Renal pelvis (tissue), 4 donors: ENCODE results near the gene HTR3B. TPM values are rescaled to one million over a fixed set of nuclear protein-coding genes. Genes with fewer than 3 reads are reported as not detected.
"Not testable (repeated sequence)": the region's sequence is repeated elsewhere in the genome, so short reads cannot be mapped to it uniquely, and the experiment has no call there.

Experiments
- DNase-seq: peaks from one replicate; pipeline ENCODE4 v3.0.0-alpha.2; 2013
- polyA plus RNA-seq, 3 donors: library from polyadenylated mRNA; unstranded; fragments of 120-200 nt; gene quantifications; one replicate each; pipeline ENCODE4 v1.2.1, GENCODE V29; 2013; ENCODE audit not compliant: insufficient read length in 3 of 3

The HTR3B gene
- polyA plus RNA-seq, 3 donors: 0.06 to 0.25 (median 0.19) TPM

DNA sequence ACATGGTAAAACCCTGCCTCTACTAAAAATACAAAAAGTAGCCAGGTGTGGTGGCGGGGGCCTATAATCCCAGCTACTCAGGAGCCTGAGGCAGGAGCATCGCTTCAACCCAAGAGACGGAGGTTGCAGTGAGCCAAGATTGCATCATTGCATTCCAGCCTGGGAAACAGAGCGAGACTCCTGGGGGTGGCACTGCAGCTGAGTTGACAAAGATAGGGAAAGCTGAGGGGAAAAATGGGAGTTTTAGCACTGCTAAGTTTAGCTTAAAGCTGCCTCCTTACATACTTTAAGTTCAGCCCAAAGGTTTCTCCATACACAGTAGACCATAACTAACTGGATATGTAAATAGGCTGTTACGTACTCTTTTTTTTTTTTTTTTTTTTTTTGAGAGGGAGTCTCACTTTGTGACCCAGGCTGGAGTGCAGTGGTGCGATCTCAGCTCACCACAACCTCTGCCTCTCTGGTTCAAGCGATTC, 20.2 kb upstream of the HTR3B start:
- DNase-seq: no peak

DNA sequence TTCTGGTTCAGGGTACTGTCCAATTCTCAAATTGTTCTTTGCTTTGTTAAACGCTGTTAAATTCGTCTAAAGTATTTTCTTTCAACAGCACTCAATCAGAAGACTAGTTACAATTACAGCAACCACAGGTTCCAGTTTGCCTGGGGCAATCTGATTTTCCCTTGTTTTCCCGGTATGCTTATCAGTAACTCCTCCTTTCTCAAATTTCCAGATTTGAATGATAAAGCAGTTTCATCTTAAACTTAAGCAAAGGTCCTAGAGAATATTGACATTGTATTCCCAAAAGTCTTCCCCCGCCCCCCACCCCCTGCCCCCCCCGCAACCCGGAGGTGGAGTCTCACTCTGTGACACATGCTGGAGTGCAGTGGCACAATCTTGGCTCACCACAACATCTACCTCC, 18.7 kb upstream of the HTR3B start:
- no peak for DNase-seq

DNA sequence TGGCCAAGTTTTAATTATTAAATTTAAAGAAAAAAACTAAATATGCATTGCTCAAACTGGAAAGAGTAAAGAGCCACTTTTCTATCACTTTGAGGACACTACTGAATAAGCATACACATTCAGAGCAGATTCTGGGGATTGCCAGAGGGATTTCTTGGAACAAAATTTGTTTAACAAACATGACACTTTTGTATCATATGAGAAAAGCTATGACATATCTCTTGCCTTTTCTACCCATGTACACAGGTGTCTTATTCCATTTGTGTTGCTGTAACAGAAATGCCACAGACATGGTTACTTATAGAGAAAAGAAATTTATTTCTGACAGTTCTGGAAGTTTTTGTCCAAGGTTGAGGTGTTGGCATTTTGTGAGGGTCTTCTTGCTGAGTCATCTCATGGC, 15.7 kb upstream of the HTR3B start:
- DNase-seq: no peak

DNA sequence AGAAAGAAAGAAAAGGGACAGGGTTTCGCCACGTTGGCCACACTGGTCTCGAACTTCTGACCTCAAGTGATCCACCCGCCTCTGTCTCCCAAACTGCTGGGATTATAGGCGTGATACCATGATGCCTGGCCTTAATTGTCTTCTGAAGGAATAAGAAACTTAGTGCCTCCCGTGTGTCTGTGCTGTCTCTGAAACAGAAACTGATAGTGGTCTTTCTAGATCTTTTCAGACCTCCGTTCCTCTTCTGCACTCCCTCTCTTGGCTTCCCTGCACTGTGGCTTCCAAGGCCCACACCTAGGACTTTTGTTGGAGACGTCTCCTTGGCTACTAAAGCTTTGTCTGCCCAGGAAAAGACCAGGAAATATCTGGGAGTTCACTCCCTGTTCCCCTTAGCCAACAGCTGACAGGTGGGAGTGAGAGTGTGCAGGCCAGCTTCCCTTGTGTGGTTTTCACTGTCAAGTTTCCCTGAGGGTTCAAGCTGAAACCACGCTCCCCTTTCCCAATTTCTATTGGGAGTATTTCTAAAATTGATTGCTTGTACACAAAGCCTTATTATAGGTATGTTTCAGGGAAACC, 10.1 kb upstream of the HTR3B start:
- DNase-seq: no peak

DNA sequence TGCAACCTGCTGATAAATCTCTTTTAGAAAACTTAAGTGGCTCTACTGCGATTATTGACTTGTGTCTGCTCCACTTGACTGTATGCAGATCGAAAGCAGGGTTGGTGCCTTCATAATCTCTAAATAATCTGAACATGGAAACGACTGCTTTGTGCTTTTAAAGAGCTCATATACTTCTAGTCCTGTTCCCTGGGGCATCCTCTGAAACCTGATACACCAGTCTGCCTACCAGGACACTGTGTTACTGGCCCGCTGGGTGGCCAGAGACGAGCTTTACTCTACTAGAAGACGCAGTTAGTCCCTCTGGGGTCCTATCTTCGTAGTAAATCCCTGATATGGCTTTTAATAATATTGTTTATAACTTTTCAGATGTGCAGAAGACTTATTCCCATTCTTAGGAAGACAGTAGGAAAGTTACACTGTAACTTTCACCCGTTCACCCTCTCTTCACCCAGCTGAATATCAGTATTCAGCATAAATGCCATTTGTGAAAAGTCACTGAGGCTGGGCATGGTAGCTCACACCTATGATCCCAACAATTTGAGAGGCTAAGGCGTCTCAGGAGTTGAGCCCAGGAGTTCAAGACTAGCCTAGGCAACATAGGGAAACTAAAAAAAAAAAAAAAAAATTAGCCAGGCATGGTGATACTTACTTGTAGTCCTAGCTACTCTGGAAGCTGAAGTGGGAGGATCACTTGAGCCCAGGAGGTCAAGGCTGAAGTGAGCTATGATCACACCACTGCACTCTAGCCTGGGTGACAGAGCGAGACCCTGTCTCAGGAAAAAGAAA, 9.0 kb upstream of the HTR3B start:
- no peak for DNase-seq

DNA sequence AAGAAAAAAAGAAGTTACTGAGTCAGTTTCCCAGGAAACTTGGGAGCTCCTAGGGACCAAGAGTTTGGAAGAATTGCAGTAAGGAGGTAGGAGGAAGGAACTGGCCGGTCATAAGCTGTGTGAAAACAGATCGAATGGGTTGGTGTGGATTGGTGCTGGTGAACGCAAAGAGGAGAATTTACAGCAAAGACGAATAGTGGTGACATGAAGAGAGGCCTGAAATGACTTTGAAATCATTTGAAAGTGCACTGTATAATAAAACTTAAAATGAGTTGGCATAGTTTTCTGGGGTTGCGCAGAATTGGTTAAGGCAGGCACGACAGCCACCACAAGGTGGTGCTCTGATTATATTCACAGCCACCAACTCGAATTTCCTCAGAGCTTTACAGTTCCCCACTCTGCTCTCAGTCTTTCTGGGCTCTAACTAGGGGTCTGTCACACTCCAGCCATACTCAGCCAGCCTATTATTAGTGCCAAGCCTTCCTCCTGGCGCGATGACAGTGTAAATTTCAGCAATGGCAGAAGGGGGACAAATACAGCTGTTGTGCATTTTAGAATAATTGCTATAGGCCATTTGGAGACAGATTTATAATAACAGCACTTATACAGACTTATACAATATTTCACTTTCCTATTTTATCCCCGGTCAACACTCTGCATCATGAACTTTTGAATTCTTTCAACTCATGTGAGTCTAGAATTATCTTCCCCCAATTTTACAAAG, 8.3 kb upstream of the HTR3B start:
- DNase-seq: no peak

DNA sequence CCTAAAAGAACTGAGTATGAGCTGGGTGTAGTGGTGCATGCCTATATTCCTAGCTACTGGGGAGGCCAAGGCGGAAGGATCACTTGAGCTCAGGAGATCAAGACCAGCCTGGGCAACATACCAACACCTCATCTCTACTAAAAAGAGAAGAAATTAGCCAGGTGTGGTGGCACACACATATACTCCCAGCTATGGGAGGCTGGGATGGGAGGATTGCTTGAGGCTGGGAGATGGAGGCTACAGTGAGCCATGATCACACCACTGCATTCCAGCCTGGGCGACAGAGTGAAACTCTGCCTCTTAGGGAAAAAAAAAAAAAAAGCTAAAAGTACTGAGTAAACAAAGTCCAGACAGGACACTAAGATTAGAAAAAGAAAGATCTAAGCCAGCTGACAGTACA, 3.5 kb upstream of the HTR3B start:
- no peak for DNase-seq

DNA sequence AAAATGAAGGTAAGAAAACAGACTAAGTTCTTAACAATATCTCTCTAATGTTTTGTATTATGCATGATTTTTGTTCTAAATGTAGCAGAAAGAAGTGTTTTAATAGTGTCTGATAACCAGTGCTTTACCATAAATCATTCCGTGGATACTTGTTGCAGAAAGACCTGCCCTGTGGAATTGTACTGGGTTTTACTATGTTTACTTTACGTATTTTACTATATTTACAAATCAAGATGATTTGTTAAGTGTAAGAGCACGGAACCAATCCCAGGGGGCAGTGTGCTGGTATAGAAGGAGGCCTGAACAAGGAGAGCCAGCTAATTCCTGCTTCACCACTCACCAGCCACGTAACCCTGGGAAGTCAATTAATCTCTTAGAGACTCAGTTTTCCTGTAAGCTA, 1.4 kb downstream of the HTR3B start:
- no peak for DNase-seq

DNA sequence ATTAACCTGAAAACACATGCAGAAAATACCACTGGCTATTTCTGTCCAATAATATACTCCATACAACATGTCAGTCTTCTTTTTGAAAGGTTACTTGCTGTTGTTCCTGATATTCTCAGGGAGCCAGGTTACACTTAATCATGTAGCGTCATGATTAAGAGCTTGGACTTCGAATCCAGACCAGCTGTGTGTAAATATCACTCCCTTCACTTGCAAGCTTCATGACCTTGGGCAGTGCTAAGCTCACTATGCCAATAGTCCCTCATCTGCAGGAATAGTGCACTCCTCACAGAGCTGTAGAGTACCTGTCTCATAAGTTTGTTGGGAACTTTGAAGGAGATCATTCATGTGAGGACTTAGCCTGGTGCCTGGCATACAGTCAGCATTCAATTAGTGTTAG, 1.9 kb downstream of the HTR3B start:
- no peak for DNase-seq

DNA sequence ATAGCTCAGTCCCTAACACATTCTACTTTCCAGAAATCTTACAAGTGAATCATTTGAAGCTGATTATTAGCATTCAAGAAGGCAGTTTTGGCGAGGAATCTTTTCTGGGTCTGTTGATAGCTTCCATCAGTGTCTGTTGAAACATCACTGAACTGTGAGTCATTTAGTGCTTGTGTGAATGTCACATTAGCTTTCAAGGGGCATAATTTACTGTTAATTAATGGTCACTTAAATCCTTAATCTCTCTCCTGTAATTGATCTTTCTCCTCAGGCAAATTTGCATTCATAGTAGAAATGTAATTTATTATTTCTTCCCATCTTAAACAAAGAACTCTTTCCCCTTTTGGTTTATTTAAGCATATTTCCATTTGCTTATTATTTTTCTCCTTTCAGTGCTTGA, 2.6 kb downstream of the HTR3B start:
- no peak for DNase-seq

DNA sequence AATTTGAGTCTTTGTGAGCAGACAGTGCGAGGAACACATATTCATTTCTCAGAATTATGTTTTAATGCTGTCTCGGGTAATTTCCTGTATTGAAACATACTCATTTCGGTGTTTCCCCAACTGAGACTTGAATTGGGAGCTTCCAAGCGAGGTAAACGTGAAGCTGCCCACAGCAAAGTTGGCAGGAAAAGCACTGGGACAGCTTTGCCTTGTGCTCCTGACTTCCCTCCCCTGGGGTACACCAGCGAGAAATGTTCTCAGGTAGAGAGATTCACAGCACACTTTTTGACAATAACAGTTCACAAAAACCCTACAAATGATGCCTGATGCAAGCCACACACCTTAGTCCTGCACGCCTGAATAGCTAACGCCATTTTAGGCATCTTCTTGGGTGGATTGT, 3.1 kb downstream of the HTR3B start:
- DNase-seq: no peak

DNA sequence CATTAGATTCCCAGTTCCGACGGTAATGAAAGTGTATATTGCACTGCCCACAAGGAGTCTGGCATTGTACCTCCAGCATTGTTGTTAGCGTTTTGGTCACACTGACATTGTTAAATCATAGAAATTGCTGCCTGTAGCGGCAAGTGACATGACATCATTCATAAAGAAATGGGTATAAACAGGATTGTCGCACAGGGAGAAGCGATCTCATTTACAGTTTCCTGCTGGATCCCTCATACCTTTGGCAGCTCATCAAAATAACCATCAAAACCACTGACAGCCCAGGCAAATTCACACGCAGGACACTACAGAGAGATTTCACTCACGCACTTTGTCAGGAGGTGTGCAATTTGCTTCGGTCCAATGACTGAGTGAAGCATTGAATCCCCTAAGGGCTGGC, 3.5 kb downstream of the HTR3B start:
- no peak for DNase-seq

DNA sequence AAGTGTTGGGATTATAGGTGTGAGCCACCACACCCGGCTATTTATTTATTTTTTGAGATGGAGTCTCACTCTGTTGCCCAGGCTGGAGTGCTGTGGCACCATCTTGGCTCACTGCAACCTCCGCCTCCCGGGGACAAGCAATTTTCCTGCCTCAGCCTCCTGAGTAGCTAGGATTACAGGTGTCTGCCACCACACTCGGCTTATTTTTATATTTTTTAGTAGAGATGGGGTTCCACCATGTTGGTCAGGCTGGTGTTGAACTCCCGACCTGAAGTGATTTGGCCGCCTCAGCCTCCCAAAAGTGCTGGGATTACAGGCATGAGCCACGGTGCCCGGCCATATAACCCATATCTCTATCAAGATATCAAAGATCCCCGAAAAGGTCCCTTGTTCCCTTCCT, 6.9 kb downstream of the HTR3B start:
- DNase-seq: not testable (repeated sequence)

DNA sequence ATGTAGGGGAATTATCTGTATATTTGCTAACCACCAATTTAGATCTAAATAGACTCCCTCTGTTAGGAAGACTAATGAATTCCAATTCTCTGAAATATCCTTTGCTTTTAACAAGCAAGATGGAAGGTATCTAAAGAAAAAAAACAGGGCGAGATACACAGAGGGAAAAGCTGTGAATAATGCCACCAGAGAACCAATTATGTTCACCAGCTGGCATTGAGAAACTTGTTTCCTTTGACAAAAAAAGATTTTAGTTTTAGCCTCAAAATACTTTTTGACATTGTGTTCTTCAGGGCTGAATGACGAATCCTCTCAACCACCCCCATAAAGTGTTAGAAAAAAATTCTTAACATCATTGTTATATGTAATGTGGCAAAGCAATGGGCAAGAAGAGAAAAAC, 19.0 kb downstream of the HTR3B start:
- DNase-seq: no peak

DNA sequence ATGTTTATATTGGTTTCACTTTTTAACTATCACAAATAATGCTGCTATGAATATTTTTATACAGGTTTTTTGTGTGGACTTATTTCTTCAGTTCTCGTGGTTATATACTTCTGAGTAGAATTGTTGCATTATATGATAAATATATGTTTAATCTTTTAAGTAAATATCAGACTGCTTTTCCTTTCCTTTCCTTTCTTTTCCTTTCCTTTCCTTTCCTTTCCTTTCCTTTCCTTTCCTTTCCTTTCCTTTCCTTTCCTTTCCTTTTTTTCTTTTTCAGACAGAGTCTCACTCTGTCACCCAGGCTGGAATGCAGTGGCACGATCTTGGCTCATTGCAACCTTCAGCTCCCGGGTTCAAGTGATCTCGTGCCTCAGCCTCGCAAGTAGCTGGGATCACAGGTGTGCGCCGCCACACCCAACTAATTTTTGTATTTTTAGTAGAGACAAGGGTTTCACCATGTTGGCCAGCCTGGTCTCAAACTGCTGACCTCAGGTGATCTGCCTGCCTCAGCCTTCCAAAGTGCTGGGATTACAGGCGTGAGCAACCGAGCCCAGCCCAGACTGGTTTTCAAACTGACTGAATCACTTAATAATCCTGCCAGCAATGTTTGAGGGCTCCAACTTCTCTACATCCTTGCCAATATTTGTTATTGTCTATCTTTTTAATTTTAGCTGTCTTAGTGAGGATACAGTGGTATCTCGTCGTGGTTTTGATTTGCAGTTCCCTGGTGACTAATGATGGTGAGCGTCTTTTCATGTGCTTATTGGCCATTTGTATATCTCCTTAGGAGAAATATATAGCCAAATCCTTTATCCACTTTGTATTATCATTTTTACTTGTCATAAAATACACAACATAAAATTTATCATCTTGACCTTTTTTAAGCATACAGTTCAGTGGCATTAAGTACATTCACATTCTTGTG, 21.9 kb downstream of the HTR3B start:
- no peak for DNase-seq

DNA sequence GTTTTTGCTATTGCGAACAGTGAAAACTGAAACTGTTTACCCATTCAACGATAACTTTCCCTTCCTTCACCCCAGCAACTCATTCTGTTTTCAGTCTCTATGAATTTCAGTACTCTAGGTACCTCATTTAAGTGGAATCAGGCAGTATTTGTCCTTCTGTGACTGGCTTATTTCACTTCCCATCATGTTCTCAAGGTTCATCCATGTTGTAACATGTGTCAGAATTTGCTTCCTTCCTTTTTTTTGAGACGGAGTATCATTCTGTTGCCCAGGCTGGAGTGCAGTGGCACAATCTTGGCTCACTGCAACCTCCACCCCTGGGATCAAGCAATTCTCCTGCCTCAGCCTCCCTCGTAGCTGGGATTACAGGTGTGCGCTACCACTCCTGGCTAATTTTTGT, 23.7 kb downstream of the HTR3B start:
- DNase-seq: no peak

DNA sequence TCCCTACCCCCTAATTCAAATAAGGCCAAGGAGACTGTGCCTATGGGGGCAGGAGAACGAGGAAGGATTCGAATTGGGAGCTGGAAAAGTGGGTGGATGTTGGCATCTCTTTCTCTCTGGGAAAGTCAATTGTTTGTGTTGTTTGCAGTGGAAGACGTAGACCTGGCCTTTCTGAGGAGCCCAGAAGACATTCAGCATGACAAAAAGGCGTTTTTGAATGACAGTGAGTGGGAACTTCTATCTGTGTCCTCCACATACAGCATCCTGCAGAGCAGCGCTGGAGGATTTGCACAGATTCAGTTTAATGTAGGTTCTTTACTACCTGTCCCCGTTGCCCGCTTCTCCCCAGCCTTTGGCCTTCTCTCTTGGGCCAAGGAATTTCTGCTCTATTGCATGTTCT, 28.2 kb downstream of the HTR3B start:
- DNase-seq: no peak

DNA sequence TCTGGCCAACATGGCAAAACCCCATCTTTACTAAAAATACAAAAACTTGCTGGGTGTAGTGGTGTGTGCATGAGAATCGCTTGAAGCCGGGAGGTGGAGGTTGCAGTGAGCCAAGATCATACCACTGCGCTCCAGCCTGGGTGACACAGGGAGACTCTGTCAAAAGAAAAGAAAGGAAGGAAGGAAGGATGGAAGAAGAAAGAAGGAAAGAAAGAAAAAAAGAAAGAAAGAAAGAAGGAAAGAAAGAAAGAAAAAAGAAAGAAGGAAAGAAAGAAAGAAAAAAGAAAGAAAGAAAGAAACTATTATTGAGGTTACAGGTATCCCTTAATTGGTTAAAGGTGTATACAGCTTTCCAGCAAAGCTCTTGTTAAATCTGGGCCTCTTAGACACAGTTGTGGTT, 29.6 kb downstream of the HTR3B start:
- DNase-seq: not testable (repeated sequence)

DNA sequence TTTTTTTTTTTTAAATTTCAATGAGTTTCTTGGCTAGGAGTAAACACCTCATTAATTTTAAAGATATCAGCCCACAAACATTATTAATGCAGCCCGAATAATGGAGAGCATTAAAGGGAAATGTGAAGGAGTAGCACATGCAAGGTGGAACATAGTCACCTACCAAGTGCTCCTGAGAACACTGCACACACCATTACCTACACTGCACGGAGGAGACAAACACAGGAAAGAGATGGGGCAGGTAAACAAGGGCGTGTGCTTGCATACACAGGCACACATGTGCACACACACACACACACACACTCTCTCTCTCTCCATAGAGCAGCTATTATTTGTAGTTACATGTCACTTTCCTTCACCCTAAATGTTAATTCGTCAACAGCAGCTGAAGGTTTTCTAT, 30.2 kb downstream of the HTR3B start:
- DNase-seq: no peak

DNA sequence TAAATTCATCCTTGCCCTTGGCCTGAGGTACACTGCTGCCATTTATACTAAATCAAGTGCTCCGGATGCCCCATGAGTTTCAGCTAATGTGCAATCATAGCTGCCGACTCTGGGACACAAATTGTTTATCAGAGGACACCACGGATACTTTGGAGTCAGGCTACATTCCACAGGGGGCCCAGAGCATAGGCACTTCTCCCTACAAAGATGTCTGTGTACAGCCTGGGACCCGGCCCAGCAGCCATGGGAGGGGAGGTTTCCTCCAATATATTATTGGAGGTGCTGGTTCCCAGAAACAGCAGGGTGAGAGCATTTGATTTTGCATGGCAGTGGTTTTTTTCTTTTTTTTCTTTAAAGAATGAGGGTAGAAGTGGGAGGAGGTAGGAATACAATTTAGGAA, 31.3 kb downstream of the HTR3B start:
- no peak for DNase-seq

DNA sequence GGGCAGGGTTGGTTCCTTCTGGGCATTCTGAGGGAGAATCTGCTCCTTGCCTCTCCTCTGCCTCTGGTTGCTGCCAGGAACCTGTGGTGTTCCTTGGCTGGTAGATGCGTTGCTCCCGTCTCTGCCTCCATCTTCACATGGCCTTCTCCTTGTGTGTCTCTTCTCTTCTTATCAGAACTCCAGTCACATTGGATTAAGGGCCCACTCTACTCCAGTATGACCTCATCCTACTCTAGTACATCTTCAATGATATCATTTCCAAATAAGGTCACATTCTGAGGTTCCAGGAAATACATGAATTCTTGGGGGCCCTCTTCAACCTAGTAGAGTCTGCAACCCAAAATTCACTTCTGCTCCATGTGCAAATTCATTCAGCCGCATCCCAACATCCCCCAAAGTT, 33.3 kb downstream of the HTR3B start:
- no peak for DNase-seq

DNA sequence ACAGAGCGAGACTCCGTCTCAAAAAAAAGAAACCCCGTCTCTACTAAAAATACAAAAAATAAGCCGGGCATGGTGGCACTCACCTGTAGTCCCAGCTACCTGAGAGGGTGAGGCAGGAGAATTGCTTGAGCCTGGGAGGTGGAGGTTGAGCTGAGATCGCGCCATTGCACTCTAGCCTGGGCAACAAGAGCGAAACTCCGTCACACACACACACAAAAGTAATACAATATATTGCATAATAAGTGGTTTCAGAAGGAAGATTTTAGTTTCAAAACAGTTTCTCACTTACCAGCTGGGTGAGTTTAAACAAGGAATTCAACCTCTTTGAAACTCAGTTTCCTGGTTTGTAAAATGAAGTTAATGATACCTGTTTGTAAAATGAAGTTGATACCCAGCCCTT, 37.7 kb downstream of the HTR3B start:
- no peak for DNase-seq
